ENCODE results near the gene DISP1. TPM values are rescaled to one million over a fixed set of nuclear protein-coding genes. Genes with fewer than 3 reads are reported as not detected.

Gene DISP1
- total RNA-seq, 6 experiments from 2014 or later: 1.7 to 4.2 (median 3.0) TPM

GRCh38 chr1:222769181-222769580 is 45.7 kb upstream of the DISP1 start:
- Histone ChIP-seq H3K4me3 (no peak overlapping the region), H3K9me3 (peaks cover 0 to 5% (median 0%) of the 10 kb centered on the region in 4 donors), H3K36me3 (no peaks in the 10 kb centered on the region), H3K27ac (no peak overlapping the region), H3K27me3 (no peaks in the 10 kb centered on the region), H3K4me1 (no peaks in the 10 kb centered on the region)
- TF ChIP-seq, protein P1, sequence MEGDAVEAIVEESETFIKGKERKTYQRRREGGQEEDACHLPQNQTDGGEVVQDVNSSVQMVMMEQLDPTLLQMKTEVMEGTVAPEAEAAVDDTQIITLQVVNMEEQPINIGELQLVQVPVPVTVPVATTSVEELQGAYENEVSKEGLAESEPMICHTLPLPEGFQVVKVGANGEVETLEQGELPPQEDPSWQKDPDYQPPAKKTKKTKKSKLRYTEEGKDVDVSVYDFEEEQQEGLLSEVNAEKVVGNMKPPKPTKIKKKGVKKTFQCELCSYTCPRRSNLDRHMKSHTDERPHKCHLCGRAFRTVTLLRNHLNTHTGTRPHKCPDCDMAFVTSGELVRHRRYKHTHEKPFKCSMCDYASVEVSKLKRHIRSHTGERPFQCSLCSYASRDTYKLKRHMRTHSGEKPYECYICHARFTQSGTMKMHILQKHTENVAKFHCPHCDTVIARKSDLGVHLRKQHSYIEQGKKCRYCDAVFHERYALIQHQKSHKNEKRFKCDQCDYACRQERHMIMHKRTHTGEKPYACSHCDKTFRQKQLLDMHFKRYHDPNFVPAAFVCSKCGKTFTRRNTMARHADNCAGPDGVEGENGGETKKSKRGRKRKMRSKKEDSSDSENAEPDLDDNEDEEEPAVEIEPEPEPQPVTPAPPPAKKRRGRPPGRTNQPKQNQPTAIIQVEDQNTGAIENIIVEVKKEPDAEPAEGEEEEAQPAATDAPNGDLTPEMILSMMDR (IDR thresholded peaks at IDR 0.05): peak in 1 of 4 donors; percentile 19
- no peak for TF ChIP-seq POLR2A (IDR thresholded peaks at IDR 0.05)
- DNase-seq: no peak
- intact Hi-C loops (cut with DNase I): no loop called here
- ATAC-seq: no peak
- no CpG with 5 or more reads among the region's 1 CpG for WGBS (ENCODE audit: insufficient coverage, low coverage, low lambda C conversion rate, missing lambda C conversion rate)

DNA sequence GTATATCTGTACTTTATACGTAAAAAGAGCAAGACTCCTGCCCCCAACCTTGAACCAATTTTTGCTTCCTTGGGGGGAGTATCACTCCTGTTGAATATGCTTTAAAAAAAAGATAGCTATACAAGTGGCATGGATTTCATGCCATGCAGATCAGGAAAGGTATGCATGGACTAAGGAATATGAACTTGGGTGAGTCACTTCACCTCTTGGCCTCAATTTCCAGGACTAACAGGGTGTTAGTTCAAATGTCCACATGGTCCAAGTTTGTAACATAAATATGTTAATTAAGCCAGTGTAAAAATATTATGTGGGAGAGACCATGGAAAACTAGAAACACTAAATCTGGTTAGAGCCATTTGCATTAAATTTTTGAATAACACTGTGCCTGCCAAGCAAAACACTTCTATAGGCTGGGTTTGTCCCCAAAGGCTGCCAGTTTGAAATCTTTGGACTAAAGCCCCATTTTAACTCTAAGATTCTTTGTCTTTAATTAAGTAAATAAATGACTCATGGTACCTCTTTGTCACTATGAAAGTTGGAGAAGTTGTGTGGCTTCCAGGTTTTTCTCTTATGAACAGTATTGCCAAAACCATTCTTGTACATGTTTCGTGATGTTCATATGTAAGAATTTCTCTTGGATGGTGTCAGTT is 44.7 kb upstream of the DISP1 start:
- no peaks in the 10 kb centered on the region for H3K4me1 ChIP-seq

GRCh38 chr1:222772996-222773379 is 41.9 kb upstream of the DISP1 start:
- no peak overlapping the region for H3K27ac ChIP-seq
- peak in 3 of 4 donors; percentile 6 to 48 (median 28) for ATAC-seq
- WGBS (ENCODE audit: insufficient coverage, low coverage, low lambda C conversion rate, missing lambda C conversion rate): 50% methylated on average over 4 of the region's 4 CpGs

More for the DNA sequence above, 44.7 kb upstream of the DISP1 start:
- Histone ChIP-seq H3K27me3 (no peaks in the 10 kb centered on the region), H3K4me3 (no peak overlapping the region), H3K9me3 (peaks cover 0 to 5% (median 0%) of the 10 kb centered on the region in 4 donors), H3K27ac (no peak overlapping the region), H3K36me3 (no peaks in the 10 kb centered on the region)
- ATAC-seq (no peak), DNase-seq (no peak)
- intact Hi-C loops (cut with DNase I): no loop called here
- WGBS (ENCODE audit: insufficient coverage, low coverage, low lambda C conversion rate, missing lambda C conversion rate): 77% methylated on average over 2 of the region's 2 CpGs
- TF ChIP-seq, protein P1 (IDR thresholded peaks at IDR 0.05): no peak
- TF ChIP-seq POLR2A (IDR thresholded peaks at IDR 0.05): no peak

GRCh38 chr1:222777463-222777862 is 37.4 kb upstream of the DISP1 start:
- intact Hi-C loops (cut with DNase I): no loop called here
- Histone ChIP-seq H3K4me1 (peaks cover 0 to 8% (median 0%) of the 10 kb centered on the region in 4 donors), H3K9me3 (no peaks in the 10 kb centered on the region), H3K27me3 (no peaks in the 10 kb centered on the region), H3K4me3 (no peak overlapping the region), H3K27ac (no peak overlapping the region), H3K36me3 (no peaks in the 10 kb centered on the region)
- no peak for TF ChIP-seq POLR2A (IDR thresholded peaks at IDR 0.05)
- TF ChIP-seq, protein P1 (IDR thresholded peaks at IDR 0.05): no peak
- DNase-seq (no peak), ATAC-seq (peak; percentile 41 to 89 (median 69))
- 100% methylated on average over 1 of the region's 1 CpG for WGBS (ENCODE audit: insufficient coverage, low coverage, low lambda C conversion rate, missing lambda C conversion rate)

More at GRCh38 chr1:222772996-222773379, 41.9 kb upstream of the DISP1 start:
- H3K36me3 ChIP-seq: no peaks in the 10 kb centered on the region
- intact Hi-C loops (cut with DNase I): no loop called here
- peaks cover 0 to 5% (median 0%) of the 10 kb centered on the region in 4 donors for H3K4me1 ChIP-seq
- peaks cover 0 to 5% (median 0%) of the 10 kb centered on the region in 4 donors for H3K9me3 ChIP-seq
- H3K4me3 ChIP-seq: no peak overlapping the region
- no peaks in the 10 kb centered on the region for H3K27me3 ChIP-seq
- TF ChIP-seq, protein P1 (IDR thresholded peaks at IDR 0.05): no peak
- no peak for TF ChIP-seq POLR2A (IDR thresholded peaks at IDR 0.05)
- DNase-seq: no peak

Measured in right lobe of liver (tissue), 6 donors.